ENCODE measurements around the gene TIGAR.
A peak's percentile ranks its signal among the peaks of the same experiment; 100 is the strongest.

Gene TIGAR

DNA sequence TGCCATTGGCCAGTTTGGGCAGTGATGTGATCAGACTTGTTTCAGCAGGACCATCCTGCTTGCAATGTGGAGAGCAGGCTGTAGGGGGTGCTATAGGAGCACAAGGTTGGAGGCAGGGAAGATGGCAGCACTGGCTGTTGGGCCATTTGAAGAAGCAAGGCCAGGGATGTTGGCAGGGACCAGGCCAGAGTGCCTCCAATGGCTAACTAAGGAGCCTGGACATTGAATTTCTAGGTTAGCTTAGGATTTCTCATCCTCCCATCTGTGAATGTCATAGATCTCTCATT, 35.0 kb downstream of the TIGAR start:
- peaks cover 8% of the 10 kb centered on the region for H3K4me1 Mint-ChIP-seq (ENCODE audit: low read depth)
- no peaks in the 10 kb centered on the region for H3K9me3 Mint-ChIP-seq
- H3K36me3 Mint-ChIP-seq (ENCODE audit: low read depth), result peaks cover 33% of the 10 kb centered on the region
- DNase-seq, result peak; percentile 66
- H3K27me3 Mint-ChIP-seq, result no peaks in the 10 kb centered on the region
- H3K27ac Mint-ChIP-seq, result peak overlapping the region; percentile 5
- H3K4me3 Mint-ChIP-seq, result no peak overlapping the region

DNA sequence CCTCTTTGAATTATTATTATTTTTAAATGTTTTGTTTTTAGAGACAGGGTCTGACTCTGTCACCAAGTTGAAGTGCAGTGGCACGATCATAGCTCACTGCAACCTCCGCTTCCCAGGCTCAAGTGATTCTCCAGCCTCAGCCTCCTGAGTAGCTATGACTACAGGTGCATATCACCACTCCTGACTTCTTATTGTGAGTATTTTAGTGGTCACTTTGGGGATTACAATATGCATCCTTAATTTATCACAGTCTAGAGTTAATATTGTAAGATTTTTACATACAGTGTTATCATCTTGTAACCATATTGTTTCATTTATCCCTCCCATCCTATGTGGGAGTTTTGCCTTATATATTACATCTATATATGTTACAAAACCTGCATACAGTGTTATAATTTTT, 45.1 kb downstream of the TIGAR start:
- H3K9me3 Mint-ChIP-seq, result no peaks in the 10 kb centered on the region
- no peak for DNase-seq
- H3K27ac Mint-ChIP-seq, result no peak overlapping the region
- no peaks in the 10 kb centered on the region for H3K4me1 Mint-ChIP-seq (ENCODE audit: low read depth)
- no peak overlapping the region for H3K4me3 Mint-ChIP-seq
- no peaks in the 10 kb centered on the region for H3K36me3 Mint-ChIP-seq (ENCODE audit: low read depth)
- H3K27me3 Mint-ChIP-seq, result peaks cover 11% of the 10 kb centered on the region

- no peaks in the 10 kb centered on the region for H3K4me1 Mint-ChIP-seq (ENCODE audit: low read depth)
- H3K9me3 Mint-ChIP-seq, result no peaks in the 10 kb centered on the region
- DNase-seq, result no peak
- H3K36me3 Mint-ChIP-seq (ENCODE audit: low read depth), result no peaks in the 10 kb centered on the region
- H3K4me3 Mint-ChIP-seq, result no peak overlapping the region
- no peak overlapping the region for H3K27ac Mint-ChIP-seq
- H3K27me3 Mint-ChIP-seq, result peaks cover 11% of the 10 kb centered on the region
These were observed 48.5 kb downstream of the TIGAR start for GRCh38 chr12:4369548-4369947.

GRCh38 chr12:4370265-4370664, 49.3 kb downstream of the TIGAR start:
- peaks cover 6% of the 10 kb centered on the region for H3K27me3 Mint-ChIP-seq
- no peak overlapping the region for H3K27ac Mint-ChIP-seq
- no peak for DNase-seq
- H3K36me3 Mint-ChIP-seq (ENCODE audit: low read depth), result no peaks in the 10 kb centered on the region
- H3K4me1 Mint-ChIP-seq (ENCODE audit: low read depth), result no peaks in the 10 kb centered on the region
- no peaks in the 10 kb centered on the region for H3K9me3 Mint-ChIP-seq
- H3K4me3 Mint-ChIP-seq, result no peak overlapping the region

GRCh38 chr12:4372653-4373052, 51.6 kb downstream of the TIGAR start:
- Mint-ChIP-seq H3K27me3 (no peaks in the 10 kb centered on the region), H3K4me1 (ENCODE audit: low read depth) (no peaks in the 10 kb centered on the region), H3K4me3 (no peak overlapping the region), H3K36me3 (ENCODE audit: low read depth) (no peaks in the 10 kb centered on the region), H3K9me3 (no peaks in the 10 kb centered on the region), H3K27ac (no peak overlapping the region)
- DNase-seq, result no peak

GRCh38 chr12:4375449-4375848, 54.4 kb downstream of the TIGAR start:
- H3K9me3 Mint-ChIP-seq, result no peaks in the 10 kb centered on the region
- no peak for DNase-seq
- peaks cover 18% of the 10 kb centered on the region for H3K27me3 Mint-ChIP-seq
- no peaks in the 10 kb centered on the region for H3K36me3 Mint-ChIP-seq (ENCODE audit: low read depth)
- no peak overlapping the region for H3K4me3 Mint-ChIP-seq
- no peak overlapping the region for H3K27ac Mint-ChIP-seq
- H3K4me1 Mint-ChIP-seq (ENCODE audit: low read depth), result no peaks in the 10 kb centered on the region

- Mint-ChIP-seq H3K4me3 (no peak overlapping the region), H3K27me3 (peaks cover 21% of the 10 kb centered on the region), H3K4me1 (ENCODE audit: low read depth) (no peaks in the 10 kb centered on the region), H3K36me3 (ENCODE audit: low read depth) (no peaks in the 10 kb centered on the region), H3K9me3 (no peaks in the 10 kb centered on the region), H3K27ac (no peak overlapping the region)
- DNase-seq, result no peak
These were observed 57.8 kb downstream of the TIGAR start for GRCh38 chr12:4378772-4379171.

DNA sequence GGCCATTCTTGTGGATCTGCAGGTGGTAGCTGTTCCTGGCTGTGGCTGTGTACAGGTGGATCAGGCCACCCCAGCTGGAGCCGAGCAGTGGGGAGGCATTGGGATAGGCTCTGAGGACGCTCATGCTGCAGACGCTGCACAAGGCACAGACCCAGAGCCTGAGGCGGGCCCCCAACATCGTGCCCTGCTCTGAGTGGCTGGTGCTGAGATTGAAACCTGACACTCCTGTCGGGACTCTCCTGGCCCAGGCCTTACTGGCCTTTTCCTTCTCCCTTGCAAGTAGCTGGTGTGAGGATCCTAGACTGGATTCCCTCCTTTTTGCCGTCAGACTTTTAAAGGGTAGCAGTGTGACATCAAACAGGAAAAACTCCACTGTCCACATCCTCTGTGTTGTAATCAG, 58.4 kb downstream of the TIGAR start, which contains the start of gene FGF23:
FGF23 (minus strand) TSS at position 308 of the 400 bp plus-strand sequence; CDS start at position 178, 130 bp downstream.
- Mint-ChIP-seq H3K27me3 (peaks cover 21% of the 10 kb centered on the region), H3K9me3 (no peaks in the 10 kb centered on the region), H3K4me1 (ENCODE audit: low read depth) (no peaks in the 10 kb centered on the region), H3K4me3 (no peak within 1 kb of the TSS), H3K36me3 (ENCODE audit: low read depth) (no peaks in the 10 kb centered on the region), H3K27ac (no peak within 1 kb of the TSS)
- DNase-seq, result no peak

- Mint-ChIP-seq H3K4me3 (no peak overlapping the region), H3K36me3 (ENCODE audit: low read depth) (no peaks in the 10 kb centered on the region), H3K27ac (no peak overlapping the region), H3K27me3 (peaks cover 21% of the 10 kb centered on the region), H3K4me1 (ENCODE audit: low read depth) (no peaks in the 10 kb centered on the region), H3K9me3 (no peaks in the 10 kb centered on the region)
- DNase-seq, result no peak
These were observed 59.3 kb downstream of the TIGAR start for GRCh38 chr12:4380332-4380731.

DNA sequence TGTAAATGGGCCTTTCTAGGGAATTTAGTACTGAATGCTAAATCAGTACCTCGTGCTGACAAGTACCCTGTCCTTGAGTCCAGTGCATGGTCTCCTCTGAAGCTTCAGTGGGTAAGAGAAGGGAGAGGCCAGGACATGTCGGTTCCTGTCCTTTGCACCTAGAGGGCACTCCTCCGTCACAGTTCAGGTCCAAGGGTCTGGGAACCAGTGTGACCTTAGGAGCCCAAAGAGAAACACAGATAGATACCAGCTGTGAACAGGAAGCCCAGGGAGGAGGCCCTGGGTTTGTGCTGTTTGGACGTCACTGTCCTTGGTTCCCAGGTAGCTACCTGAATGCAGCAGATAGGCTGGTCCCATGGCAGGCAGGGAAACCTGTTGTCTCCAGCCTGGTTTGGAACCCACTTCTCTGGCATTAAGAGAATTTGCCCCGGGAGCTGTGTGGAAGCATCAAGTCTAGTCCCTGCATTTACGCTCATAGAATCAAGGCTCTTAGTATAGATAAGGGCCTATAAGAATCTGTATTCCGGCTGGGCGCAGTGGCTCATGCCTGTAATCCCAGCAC, 62.4 kb downstream of the TIGAR start:
- no peaks in the 10 kb centered on the region for H3K4me1 Mint-ChIP-seq (ENCODE audit: low read depth)
- DNase-seq, result no peak
- no peaks in the 10 kb centered on the region for H3K36me3 Mint-ChIP-seq (ENCODE audit: low read depth)
- no peak overlapping the region for H3K27ac Mint-ChIP-seq
- H3K9me3 Mint-ChIP-seq, result no peaks in the 10 kb centered on the region
- H3K4me3 Mint-ChIP-seq, result no peak overlapping the region
- peaks cover 20% of the 10 kb centered on the region for H3K27me3 Mint-ChIP-seq

GRCh38 chr12:4386801-4387200, 65.8 kb downstream of the TIGAR start:
- DNase-seq, result no peak
- H3K4me1 Mint-ChIP-seq (ENCODE audit: low read depth), result no peaks in the 10 kb centered on the region
- H3K4me3 Mint-ChIP-seq, result no peak overlapping the region
- no peak overlapping the region for H3K27ac Mint-ChIP-seq
- no peaks in the 10 kb centered on the region for H3K27me3 Mint-ChIP-seq
- no peaks in the 10 kb centered on the region for H3K36me3 Mint-ChIP-seq (ENCODE audit: low read depth)
- H3K9me3 Mint-ChIP-seq, result no peaks in the 10 kb centered on the region

DNA sequence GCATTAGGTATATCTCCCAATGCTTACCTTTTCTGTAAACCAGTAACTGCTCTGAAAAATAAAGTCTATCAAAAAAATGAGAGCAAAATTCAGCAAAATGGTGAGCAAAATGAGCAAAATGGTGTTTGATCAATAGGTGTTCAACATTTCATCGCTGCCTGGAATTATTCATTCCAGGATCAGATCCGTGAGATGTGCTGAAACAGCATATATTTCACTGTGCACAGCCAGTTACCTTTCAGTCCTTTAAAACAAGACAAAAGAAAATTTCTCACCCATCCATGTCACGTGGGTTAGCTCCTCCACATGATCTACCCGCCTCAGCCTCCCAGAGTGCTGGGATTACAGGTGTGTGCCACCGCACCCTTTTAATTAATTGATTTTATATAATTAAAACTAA, 66.6 kb downstream of the TIGAR start:
- no peak for DNase-seq
- H3K27ac Mint-ChIP-seq, result no peak overlapping the region
- H3K4me3 Mint-ChIP-seq, result no peak overlapping the region
- no peaks in the 10 kb centered on the region for H3K9me3 Mint-ChIP-seq
- no peaks in the 10 kb centered on the region for H3K27me3 Mint-ChIP-seq
- no peaks in the 10 kb centered on the region for H3K36me3 Mint-ChIP-seq (ENCODE audit: low read depth)
- peaks cover 3% of the 10 kb centered on the region for H3K4me1 Mint-ChIP-seq (ENCODE audit: low read depth)

DNA sequence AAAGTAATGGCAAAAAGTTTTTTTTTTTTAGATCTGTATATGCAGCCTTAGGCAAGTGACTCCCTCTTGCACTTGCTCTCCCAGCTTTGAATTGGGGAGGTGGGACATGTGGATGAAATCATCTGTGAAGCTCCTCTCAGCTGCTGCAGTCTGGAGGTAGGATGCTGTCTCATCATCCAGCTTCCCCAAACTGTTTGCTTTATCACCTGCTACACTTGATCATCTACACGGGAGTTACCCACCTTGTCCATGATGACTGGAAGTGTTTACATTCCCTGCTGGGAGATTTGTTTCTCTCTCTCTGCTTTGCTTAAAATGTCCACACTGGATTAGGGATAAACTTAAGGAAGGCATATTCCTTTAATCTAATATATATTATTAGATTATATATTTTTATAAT, 67.0 kb downstream of the TIGAR start:
- Mint-ChIP-seq H3K4me1 (ENCODE audit: low read depth) (peaks cover 5% of the 10 kb centered on the region), H3K9me3 (no peaks in the 10 kb centered on the region)

GRCh38 chr12:4388662-4389061, 67.6 kb downstream of the TIGAR start:
- Mint-ChIP-seq H3K27me3 (peaks cover 6% of the 10 kb centered on the region), H3K9me3 (no peaks in the 10 kb centered on the region), H3K27ac (no peak overlapping the region), H3K36me3 (ENCODE audit: low read depth) (no peaks in the 10 kb centered on the region), H3K4me1 (ENCODE audit: low read depth) (peaks cover 5% of the 10 kb centered on the region), H3K4me3 (no peak overlapping the region)
- no peak for DNase-seq

More for the DNA sequence above, 67.0 kb downstream of the TIGAR start:
- H3K4me3 Mint-ChIP-seq, result no peak overlapping the region
- peaks cover 3% of the 10 kb centered on the region for H3K27me3 Mint-ChIP-seq
- no peaks in the 10 kb centered on the region for H3K36me3 Mint-ChIP-seq (ENCODE audit: low read depth)
- H3K27ac Mint-ChIP-seq, result no peak overlapping the region
- no peak for DNase-seq

DNA sequence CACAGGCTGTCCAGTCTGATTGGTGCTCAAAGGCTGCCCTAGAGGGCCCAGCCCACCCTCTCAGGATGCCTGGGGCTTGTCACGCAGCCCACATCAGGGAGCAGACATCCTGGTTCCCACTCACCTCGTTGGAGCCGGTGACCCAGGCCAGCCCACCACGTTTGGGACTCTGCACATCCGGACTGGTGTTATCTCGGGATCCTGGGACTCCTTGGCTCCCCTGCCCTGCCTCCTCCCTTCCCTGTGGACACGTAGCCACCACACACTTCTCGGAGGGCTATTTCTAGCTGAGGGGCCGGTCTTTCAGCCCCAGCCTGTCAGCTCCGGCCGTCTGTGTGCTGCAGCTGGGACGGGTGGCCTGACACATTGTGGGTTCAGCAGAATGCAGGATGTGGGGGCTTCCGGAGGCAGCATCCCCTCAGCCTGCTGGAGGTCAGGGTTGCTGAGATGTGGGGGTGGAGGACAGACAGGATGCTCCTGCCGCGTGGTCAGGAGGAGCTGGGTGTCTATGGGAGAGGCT, 71.3 kb downstream of the TIGAR start:
- Mint-ChIP-seq H3K36me3 (ENCODE audit: low read depth) (no peaks in the 10 kb centered on the region), H3K4me1 (ENCODE audit: low read depth) (peaks cover 5% of the 10 kb centered on the region), H3K4me3 (no peak overlapping the region), H3K9me3 (no peaks in the 10 kb centered on the region), H3K27ac (no peak overlapping the region), H3K27me3 (peaks cover 21% of the 10 kb centered on the region)
- no peak for DNase-seq

- peaks cover 21% of the 10 kb centered on the region for H3K27me3 Mint-ChIP-seq
- no peak overlapping the region for H3K27ac Mint-ChIP-seq
- H3K9me3 Mint-ChIP-seq, result no peaks in the 10 kb centered on the region
- peaks cover 5% of the 10 kb centered on the region for H3K4me1 Mint-ChIP-seq (ENCODE audit: low read depth)
- H3K4me3 Mint-ChIP-seq, result no peak overlapping the region
- no peaks in the 10 kb centered on the region for H3K36me3 Mint-ChIP-seq (ENCODE audit: low read depth)
- DNase-seq, result no peak
These were observed 72.2 kb downstream of the TIGAR start for GRCh38 chr12:4393211-4393610.
